ENCODE results near the gene CBR3.

- TF ChIP-seq, protein P1, sequence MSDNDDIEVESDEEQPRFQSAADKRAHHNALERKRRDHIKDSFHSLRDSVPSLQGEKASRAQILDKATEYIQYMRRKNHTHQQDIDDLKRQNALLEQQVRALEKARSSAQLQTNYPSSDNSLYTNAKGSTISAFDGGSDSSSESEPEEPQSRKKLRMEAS (CRISPR knock-in tag; IDR thresholded peaks at IDR 0.05), result no peak
- TF ChIP-seq MXI1 (IDR thresholded peaks at IDR 0.05; ENCODE audit: low read depth, low read length) (no peak), ZNF511 (CRISPR knock-in tag; IDR thresholded peaks at IDR 0.05) (no peak), ZNF507 (tag; conservative IDR thresholded peaks at IDR 0.05) (no peak), ZNF143 (CRISPR knock-in tag; IDR thresholded peaks at IDR 0.05) (no peak), EZH2 (IDR thresholded peaks at IDR 0.05; ENCODE audit: borderline replicate concordance, low read depth, low read length) (no peak), FOXA1 (IDR thresholded peaks at IDR 0.05; ENCODE audit: borderline replicate concordance) (no peak), NFIC (IDR thresholded peaks at IDR 0.05) (no peak), SMC3 (conservative IDR thresholded peaks at IDR 0.05; ENCODE audit: insufficient read depth, low read depth, low read length) (no peak), GABPB1 (CRISPR knock-in tag; IDR thresholded peaks at IDR 0.05) (no peak; the same call in 1 of the 2 replicates), CTCF (IDR thresholded peaks at IDR 0.05 in 2 of 3, conservative IDR thresholded peaks at IDR 0.05 in 1 of 3; ENCODE audit: insufficient read depth in 2 of 3, low read depth in 1 of 3, low read length in 3 of 3) (no peak)
Measured at GRCh38 chr21:36097427-36098181, 37.3 kb upstream of the CBR3 start.

Data from K562 (cell line).